GM12878 (cell line): ENCODE measurements around the gene NAA35. TPM values are rescaled to one million over a fixed set of nuclear protein-coding genes. Genes with fewer than 3 reads are reported as not detected.

Experiments used
- ATAC-seq: fragments of 200-7000 bp; cut with Tn5 transposase; 3 replicates; pipeline ENCODE4 v1.9.1; 2020; ENCODE audit warnings: mild to moderate bottlenecking, moderate library complexity
- BruUV-seq: library from RNA; stranded (reverse); fragments of 400-500 nt; replicated peaks from 2 replicates; lab custom pipeline; 2021; lab: Mats Ljungman, UMichigan
- CTCF ChIA-PET: fragments of 300-600 bp; sonication (Branson Sonifier 250); formaldehyde crosslinking; extraction: SDS; loops from one replicate; lab custom pipeline; 2021; ENCODE audit warnings: inconsistent platforms; lab: Yijun Ruan, JAX
- POLR2A ChIA-PET: fragments of 350-600 bp; formaldehyde crosslinking; extraction: SDS; loops from one replicate; lab custom pipeline; 2021; ENCODE audit warnings: inconsistent platforms; lab: Charles Lee
- RAD21 ChIA-PET: fragments of 300-600 bp; sonication (Branson Sonifier 250); formaldehyde crosslinking; loops from one replicate; lab custom pipeline; 2023; ENCODE audit warnings: antibody characterized with exemption; ENCODE audit not compliant: unreplicated experiment; lab: Charles Lee
- SMC1A ChIA-PET: fragments of 300-600 bp; sonication (Branson Sonifier 250); formaldehyde crosslinking; loops from one replicate; lab custom pipeline; 2023; ENCODE audit not compliant: unreplicated experiment, uncharacterized antibody; lab: Charles Lee
- DNase-seq: peaks from one replicate; pipeline ENCODE4 v3.0.0-alpha.2; 2011; ENCODE audit warnings: low read depth, low spot score
- FAIRE-seq: peaks from 3 replicates; lab custom pipeline; 2011; peaks lifted over from hg19 to GRCh38; lab: Jason Lieb, UNC
- H2AFZ ChIP-seq: 2 replicates; pipeline ENCODE4 v1.6.0; 2011; ENCODE audit warnings: low read depth, low read length, control low read depth; ENCODE audit not compliant: control insufficient read depth
- H3K27ac ChIP-seq: 2 replicates; pipeline ENCODE4 v1.5.1; 2011; ENCODE audit warnings: control low read depth; ENCODE audit not compliant: control insufficient read depth, insufficient read depth
- H3K27me3 ChIP-seq, 2 experiments: replicated peaks in 1 of 2; 2 replicates each; pipeline versions ENCODE4 v1.6.0 to v1.6.1; 2011; ENCODE audit warnings: low read length in 1 of 2; ENCODE audit not compliant: control insufficient read depth in 2 of 2, insufficient read depth in 2 of 2
- H3K36me3 ChIP-seq, 2 experiments: 2 replicates each; pipeline ENCODE4 v1.5.1; 2011; ENCODE audit warnings: low read length in 1 of 2; ENCODE audit not compliant: control insufficient read depth in 2 of 2, insufficient read depth in 2 of 2
- H3K4me1 ChIP-seq: 2 replicates; pipeline ENCODE4 v1.6.1; 2011; ENCODE audit warnings: mild to moderate bottlenecking, low read length, moderate library complexity, mixed read lengths; ENCODE audit not compliant: control insufficient read depth, insufficient read depth
- H3K4me2 ChIP-seq: 2 replicates; pipeline ENCODE4 v1.6.0; 2011; ENCODE audit warnings: control low read depth; ENCODE audit not compliant: control insufficient read depth, insufficient read depth
- H3K4me3 ChIP-seq: fragments of 200-600 bp; sonication (generic); 2 replicates; pipeline ENCODE4 v1.5.1; 2016
- H3K79me2 ChIP-seq: 2 replicates; pipeline ENCODE4 v1.6.0; 2011; ENCODE audit warnings: low read length; ENCODE audit not compliant: control insufficient read depth, insufficient read depth
- H3K9ac ChIP-seq: 2 replicates; pipeline ENCODE4 v1.8.0; 2011; ENCODE audit warnings: low read length, control low read depth, mixed read lengths; ENCODE audit not compliant: control insufficient read depth, insufficient read depth
- H3K9me3 ChIP-seq: replicated peaks from 3 replicates; pipeline ENCODE4 v1.5.1; 2011; ENCODE audit warnings: mild to moderate bottlenecking, low read length; ENCODE audit not compliant: control insufficient read depth, insufficient read depth
- H4K20me1 ChIP-seq: 2 replicates; pipeline ENCODE4 v1.6.0; 2011; ENCODE audit not compliant: control insufficient read depth, insufficient read depth
- CBX5 ChIP-seq: sonication (generic); IDR thresholded peaks from 2 replicates; pipeline ENCODE4 v1.6.1; 2016; ENCODE audit warnings: low read depth, moderate library complexity, mild to moderate bottlenecking, inconsistent platforms
- CHD2 ChIP-seq: IDR thresholded peaks from 2 replicates; pipeline ENCODE4 v1.6.1; 2011; ENCODE audit warnings: low read depth, low read length, improper control_type of control experiment, borderline replicate concordance
- CHD4 ChIP-seq: fragments of 200-600 bp; sonication (generic); IDR thresholded peaks from 2 replicates; pipeline ENCODE4 v1.6.1; 2016; ENCODE audit warnings: mild to moderate bottlenecking
- CREM ChIP-seq: IDR thresholded peaks from 2 replicates; pipeline ENCODE4 v1.6.1; 2014; ENCODE audit warnings: antibody characterized with exemption, low read depth
- CTCF ChIP-seq, 3 experiments: IDR thresholded peaks in 2 of 3; conservative IDR thresholded peaks in 1 of 3; 2 replicates each; pipeline ENCODE4 v1.5.1; 2011; ENCODE audit warnings: low read depth in 3 of 3, low read length in 3 of 3, mild to moderate bottlenecking in 3 of 3, control low read depth in 2 of 3, moderate library complexity in 2 of 3, inconsistent platforms in 1 of 3, mixed read lengths in 1 of 3; ENCODE audit not compliant: control insufficient read depth in 2 of 3, insufficient read depth in 1 of 3; ENCODE audit errors: extremely low read depth in 1 of 3
- EGR1 ChIP-seq, 2 experiments: IDR thresholded peaks; 1 replicate in 1 of 2; 2 replicates in 1 of 2; pipeline ENCODE4 v1.6.1; 2011 to 2012; ENCODE audit warnings: low read depth in 2 of 2, low read length in 2 of 2, borderline replicate concordance in 1 of 2, mild to moderate bottlenecking in 1 of 2, moderate library complexity in 1 of 2
- HDGF ChIP-seq: fragments of 450-650 bp; IDR thresholded peaks from 2 replicates; pipeline ENCODE4 v1.6.1; 2016; ENCODE audit warnings: antibody characterized with exemption
- JUND ChIP-seq: IDR thresholded peaks from 2 replicates; pipeline ENCODE4 v1.6.1; 2012; ENCODE audit warnings: low read depth, mild to moderate bottlenecking, low read length, improper control_type of control experiment, moderate library complexity
- RAD21 ChIP-seq: IDR thresholded peaks from 2 replicates; pipeline ENCODE4 v1.6.1; 2011; ENCODE audit warnings: mild to moderate bottlenecking, low read depth, low read length, moderate library complexity; ENCODE audit not compliant: insufficient read depth
- STAT1 ChIP-seq: fragments of 450-650 bp; conservative IDR thresholded peaks from 2 replicates; pipeline ENCODE4 v1.6.1; 2014; ENCODE audit warnings: antibody characterized with exemption, mild to moderate bottlenecking
- ZNF217 ChIP-seq: fragments of 450-650 bp; IDR thresholded peaks from 2 replicates; pipeline ENCODE4 v1.6.1; 2017; ENCODE audit warnings: antibody characterized with exemption, mild to moderate bottlenecking
- WGBS: methylation state at CpG from one replicate; pipeline ENCODE4 v1.1.6; 2016; ENCODE audit warnings: low lambda C conversion rate; ENCODE audit not compliant: insufficient replicate concordance, insufficient coverage; ENCODE audit errors: missing lambda C conversion rate; 5-methylcytosine and 5-hydroxymethylcytosine counted together
- in situ Hi-C: fragments of 300-500 bp; cut with MboI; formaldehyde crosslinking; loops from 9 replicates; pipeline ENCODE4 v1.14.3; 2018; ENCODE audit warnings: mixed read lengths
- intact Hi-C: fragments of 100-400 bp; cut with micrococcal nuclease; formaldehyde crosslinking; loops from one replicate; pipeline ENCODE4 v1.14.2; 2022; ENCODE audit not compliant: unreplicated experiment
- polyA plus RNA-seq, 11 experiments: library from polyadenylated mRNA; depleted of rRNA in 4 of 11; unstranded in 6 of 11; stranded (reverse) in 5 of 11; fragments of >200 nt; fragmentation: Nextera tagmentation in 4 of 11; fragmentation: Illumina TruSeq in 1 of 11; extraction: Ambion mirVana in 4 of 11; extraction: Trizol in 1 of 11; gene quantifications; 1 replicate in 1 of 11; 2 replicates in 10 of 11; pipeline versions ENCODE4 v1.2.1 to v1.2.3, GENCODE V29; 2011 to 2016; ENCODE audit warnings: inconsistent platforms in 2 of 11, missing spikeins in 2 of 11, low read depth in 1 of 11
- total RNA-seq, 4 experiments: library from RNA; depleted of rRNA in 3 of 4; stranded (reverse); fragments of >200 nt in 3 of 4; fragmentation: Illumina TruSeq in 1 of 4; extraction: Trizol in 1 of 4; gene quantifications; 2 replicates each; pipeline versions ENCODE4 v1.2.1 to v1.2.3, GENCODE V29; 2013 to 2021
- TF ChIP-seq, protein P1 (sequence below): IDR thresholded peaks from 2 replicates; pipeline ENCODE4 v1.6.1; 2012; ENCODE audit warnings: low read depth, low read length, improper control_type of control experiment
- TF ChIP-seq, protein P2 (sequence below): fragments of 450-650 bp; formaldehyde crosslinking; IDR thresholded peaks from 2 replicates; pipeline ENCODE4 v1.4.0; 2022; ENCODE audit warnings: mild to moderate bottlenecking, moderate library complexity
- TF ChIP-seq, protein P3 (sequence below): fragments of 150-350 bp; IDR thresholded peaks from 2 replicates; pipeline ENCODE4 v1.6.1; 2014; ENCODE audit warnings: mild to moderate bottlenecking, low read depth, low read length

Gene NAA35
- total and polyA plus RNA-seq, 10 of the 15 experiments (the other 5 are each of a cell fraction or from before 2014, with no cell fraction given) = 15.5 to 38.0 (median 26.9) TPM

DNA sequence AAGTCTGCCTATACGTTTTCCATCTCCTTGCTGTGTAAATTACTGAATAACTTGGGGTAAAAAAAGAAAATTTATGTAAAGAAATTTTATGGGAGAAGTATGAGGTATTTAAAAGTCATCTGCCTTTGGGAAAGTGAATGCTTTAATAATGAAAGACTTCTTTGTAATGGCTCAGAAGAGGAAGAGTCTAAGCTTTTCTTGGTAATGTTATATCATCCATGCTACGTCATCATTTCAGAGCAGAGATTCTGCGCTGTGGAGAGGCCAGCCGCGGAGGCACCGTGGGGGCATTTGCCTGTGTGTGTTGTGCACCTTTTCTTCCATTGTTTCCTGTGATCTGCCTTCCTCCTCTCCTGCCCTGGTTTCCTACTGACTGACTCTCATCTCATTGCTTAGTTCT is 80.2 kb downstream of the NAA35 start:
- no peaks in the 10 kb centered on the region for H3K9me3 ChIP-seq
- TF ChIP-seq STAT1 (no peak), RAD21 (no peak), CHD4 (no peak), CBX5 (no peak), CHD2 (no peak), CREM (no peak), JUND (no peak), CTCF (IDR thresholded peaks at IDR 0.05 in 2 of 3, conservative IDR thresholded peaks at IDR 0.05 in 1 of 3; ENCODE audit: control insufficient read depth in 2 of 3, extremely low read depth in 1 of 3, insufficient read depth in 1 of 3, low read depth in 3 of 3, low read length in 3 of 3) (no peak), ZNF217 (no peak), HDGF (no peak), EGR1 (IDR thresholded peaks at IDR 0.05; ENCODE audit: borderline replicate concordance in 1 of 2, low read depth in 2 of 2, low read length in 2 of 2) (no peak)
- TF ChIP-seq, protein P1, sequence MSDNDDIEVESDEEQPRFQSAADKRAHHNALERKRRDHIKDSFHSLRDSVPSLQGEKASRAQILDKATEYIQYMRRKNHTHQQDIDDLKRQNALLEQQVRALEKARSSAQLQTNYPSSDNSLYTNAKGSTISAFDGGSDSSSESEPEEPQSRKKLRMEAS = no peak
- TF ChIP-seq, protein P2, sequence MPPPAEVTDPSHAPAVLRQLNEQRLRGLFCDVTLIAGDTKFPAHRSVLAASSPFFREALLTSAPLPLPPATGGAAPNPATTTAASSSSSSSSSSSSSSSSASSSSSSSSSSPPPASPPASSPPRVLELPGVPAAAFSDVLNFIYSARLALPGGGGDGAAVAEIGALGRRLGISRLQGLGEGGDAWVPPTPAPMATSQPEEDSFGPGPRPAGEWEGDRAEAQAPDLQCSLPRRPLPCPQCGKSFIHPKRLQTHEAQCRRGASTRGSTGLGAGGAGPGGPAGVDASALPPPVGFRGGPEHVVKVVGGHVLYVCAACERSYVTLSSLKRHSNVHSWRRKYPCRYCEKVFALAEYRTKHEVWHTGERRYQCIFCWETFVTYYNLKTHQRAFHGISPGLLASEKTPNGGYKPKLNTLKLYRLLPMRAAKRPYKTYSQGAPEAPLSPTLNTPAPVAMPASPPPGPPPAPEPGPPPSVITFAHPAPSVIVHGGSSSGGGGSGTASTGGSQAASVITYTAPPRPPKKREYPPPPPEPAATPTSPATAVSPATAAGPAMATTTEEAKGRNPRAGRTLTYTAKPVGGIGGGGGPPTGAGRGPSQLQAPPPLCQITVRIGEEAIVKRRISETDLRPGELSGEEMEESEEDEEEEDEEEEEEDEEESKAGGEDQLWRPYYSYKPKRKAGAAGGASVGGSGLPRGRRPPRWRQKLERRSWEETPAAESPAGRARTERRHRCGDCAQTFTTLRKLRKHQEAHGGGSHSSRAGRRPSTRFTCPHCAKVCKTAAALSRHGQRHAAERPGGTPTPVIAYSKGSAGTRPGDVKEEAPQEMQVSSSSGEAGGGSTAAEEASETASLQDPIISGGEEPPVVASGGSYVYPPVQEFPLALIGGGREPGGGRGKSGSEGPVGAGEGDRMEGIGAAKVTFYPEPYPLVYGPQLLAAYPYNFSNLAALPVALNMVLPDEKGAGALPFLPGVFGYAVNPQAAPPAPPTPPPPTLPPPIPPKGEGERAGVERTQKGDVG (CRISPR knock-in tag) = no peak
- TF ChIP-seq, protein P3, sequence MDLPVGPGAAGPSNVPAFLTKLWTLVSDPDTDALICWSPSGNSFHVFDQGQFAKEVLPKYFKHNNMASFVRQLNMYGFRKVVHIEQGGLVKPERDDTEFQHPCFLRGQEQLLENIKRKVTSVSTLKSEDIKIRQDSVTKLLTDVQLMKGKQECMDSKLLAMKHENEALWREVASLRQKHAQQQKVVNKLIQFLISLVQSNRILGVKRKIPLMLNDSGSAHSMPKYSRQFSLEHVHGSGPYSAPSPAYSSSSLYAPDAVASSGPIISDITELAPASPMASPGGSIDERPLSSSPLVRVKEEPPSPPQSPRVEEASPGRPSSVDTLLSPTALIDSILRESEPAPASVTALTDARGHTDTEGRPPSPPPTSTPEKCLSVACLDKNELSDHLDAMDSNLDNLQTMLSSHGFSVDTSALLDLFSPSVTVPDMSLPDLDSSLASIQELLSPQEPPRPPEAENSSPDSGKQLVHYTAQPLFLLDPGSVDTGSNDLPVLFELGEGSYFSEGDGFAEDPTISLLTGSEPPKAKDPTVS = no peak
- ChIA-PET CTCF (interaction anchor here (0.6 kb wide), 2 partner anchors 108 to 199 kb away, joined by 3 read pairs; no protein-coding TSS in a partner anchor), POLR2A (no interaction called here), SMC1A (no interaction called here), RAD21 (no interaction called here)
- FAIRE-seq = no peak
- no peak for ATAC-seq
- no peaks in the 10 kb centered on the region for H3K4me1 ChIP-seq
- H4K20me1 ChIP-seq = no peaks in the 10 kb centered on the region
- H3K79me2 ChIP-seq = no peaks in the 10 kb centered on the region
- DNase-seq = no peak
- intact Hi-C loops (no loop called here), in situ Hi-C loops (no loop called here)
- no peak overlapping the region for H3K4me2 ChIP-seq
- no peaks in the 10 kb centered on the region for H3K27me3 ChIP-seq
- H3K9ac ChIP-seq = no peak overlapping the region
- no peak overlapping the region for H2AFZ ChIP-seq
- no peak overlapping the region for H3K27ac ChIP-seq
- WGBS = 89% methylated on average over 6 of the region's 6 CpGs
- H3K36me3 ChIP-seq = peaks cover 2 to 25% of the 10 kb centered on the region in 2 experiments
- H3K4me3 ChIP-seq = no peak overlapping the region
- no TSS peak for BruUV-seq
